ENCODE results near the gene TMEM184B.

Gene TMEM184B

GRCh38 chr22:38308791-38309498, 36.1 kb upstream of the TMEM184B start:
- in situ Hi-C loops (cut with HindIII; ENCODE audit: low sequenced_read_pairs): no loop called here

- in situ Hi-C loops (cut with HindIII; ENCODE audit: low sequenced_read_pairs): no loop called here
These were observed 33.0 kb upstream of the TMEM184B start for GRCh38 chr22:38305471-38306448.

GRCh38 chr22:38304526-38304925, 31.7 kb upstream of the TMEM184B start:
- in situ Hi-C loops (cut with HindIII; ENCODE audit: low sequenced_read_pairs): no loop called here

- in situ Hi-C loops (cut with HindIII; ENCODE audit: low sequenced_read_pairs): no loop called here
These were observed 31.2 kb upstream of the TMEM184B start for GRCh38 chr22:38303974-38304373.

GRCh38 chr22:38302906-38303305, 30.1 kb upstream of the TMEM184B start:
- in situ Hi-C loops (cut with HindIII; ENCODE audit: low sequenced_read_pairs): no loop called here

- in situ Hi-C loops (cut with HindIII; ENCODE audit: low sequenced_read_pairs): no loop called here
These were observed 28.1 kb upstream of the TMEM184B start for GRCh38 chr22:38300946-38301345.

- in situ Hi-C loops (cut with HindIII; ENCODE audit: low sequenced_read_pairs): no loop called here
These were observed 27.6 kb upstream of the TMEM184B start for GRCh38 chr22:38300197-38300945.

- in situ Hi-C loops (cut with HindIII; ENCODE audit: low sequenced_read_pairs): no loop called here
These were observed 26.9 kb upstream of the TMEM184B start for GRCh38 chr22:38299770-38300102.

GRCh38 chr22:38298312-38299005, 25.6 kb upstream of the TMEM184B start:
- in situ Hi-C loops (cut with HindIII; ENCODE audit: low sequenced_read_pairs): no loop called here

GRCh38 chr22:38296372-38296771, 23.6 kb upstream of the TMEM184B start:
- in situ Hi-C loops (cut with HindIII; ENCODE audit: low sequenced_read_pairs): no loop called here

- in situ Hi-C loops (cut with HindIII; ENCODE audit: low sequenced_read_pairs): no loop called here
These were observed 23.1 kb upstream of the TMEM184B start for GRCh38 chr22:38295863-38296262.

GRCh38 chr22:38295339-38295738, 22.5 kb upstream of the TMEM184B start:
- in situ Hi-C loops (cut with HindIII; ENCODE audit: low sequenced_read_pairs): no loop called here

GRCh38 chr22:38294193-38294592, 21.4 kb upstream of the TMEM184B start:
- in situ Hi-C loops (cut with HindIII; ENCODE audit: low sequenced_read_pairs): no loop called here

- in situ Hi-C loops (cut with HindIII; ENCODE audit: low sequenced_read_pairs): no loop called here
These were observed 19.9 kb upstream of the TMEM184B start for GRCh38 chr22:38292694-38293093.

GRCh38 chr22:38291201-38291777, 18.5 kb upstream of the TMEM184B start:
- in situ Hi-C loops (cut with HindIII; ENCODE audit: low sequenced_read_pairs): no loop called here

GRCh38 chr22:38290347-38290746, 17.5 kb upstream of the TMEM184B start:
- in situ Hi-C loops (cut with HindIII; ENCODE audit: low sequenced_read_pairs): no loop called here

- in situ Hi-C loops (cut with HindIII; ENCODE audit: low sequenced_read_pairs): no loop called here
These were observed 16.8 kb upstream of the TMEM184B start for GRCh38 chr22:38289583-38290082.

- in situ Hi-C loops (cut with HindIII; ENCODE audit: low sequenced_read_pairs): no loop called here
These were observed 14.3 kb upstream of the TMEM184B start for GRCh38 chr22:38286915-38287669.

GRCh38 chr22:38285018-38285417, 12.2 kb upstream of the TMEM184B start:
- in situ Hi-C loops (cut with HindIII; ENCODE audit: low sequenced_read_pairs): no loop called here

GRCh38 chr22:38284042-38284402, 11.2 kb upstream of the TMEM184B start:
- in situ Hi-C loops (cut with HindIII; ENCODE audit: low sequenced_read_pairs): no loop called here
